ENCODE data around the gene NPBWR2. TPM values are rescaled to one million over a fixed set of nuclear protein-coding genes. Genes with fewer than 3 reads are reported as not detected.
A peak's percentile ranks its signal among the peaks of the same experiment; 100 is the strongest.

The NPBWR2 gene
- total RNA-seq (not detected), polyA plus RNA-seq (not detected)
- long read RNA-seq, donor 1, result 0 reads
- long read RNA-seq, donor 2, result 0 reads

GRCh38 chr20:64106981-64107735 is at the start of gene NPBWR2:
TSS of gene NPBWR2 (minus strand) at chr20:64107565. CDS start at chr20:64106831, 734 bp downstream.
- DNase-seq, result peak; percentile 8 to 42
- H3K27me3 ChIP-seq (ENCODE audit: insufficient read depth in 3 of 3, low read length in 2 of 3), result peaks cover 0 to 34% (median 19%) of the 10 kb centered on the region in 3 donors
- no peaks in the 10 kb centered on the region for H3K9me3 ChIP-seq
- intact Hi-C loops (cut with DNase I), result no loop called here
- H3K36me3 ChIP-seq (ENCODE audit: insufficient read depth in 1 of 2, low read depth in 1 of 2), result no peaks in the 10 kb centered on the region
- ATAC-seq, result no peak
- no peak for TF ChIP-seq CTCF (IDR thresholded peaks at IDR 0.05)
- no peak within 1 kb of the TSS for H3K27ac ChIP-seq
- H3K4me3 ChIP-seq, result no peak within 1 kb of the TSS
- WGBS, 3 donors, result 42 to 54% (median 43%) methylated on average over 20 to 22 of the region's 22 CpGs
- peaks cover 4% of the 10 kb centered on the region for H3K4me1 ChIP-seq

GRCh38 chr20:64156136-64156885 is 48.9 kb upstream of the NPBWR2 start:
- H3K9me3 ChIP-seq, result no peaks in the 10 kb centered on the region
- H3K4me3 ChIP-seq, result no peak overlapping the region
- no peak for ATAC-seq
- 42 to 54% (median 42%) methylated on average over 9 of the region's 9 CpGs for WGBS, 3 donors
- H3K4me1 ChIP-seq, result no peaks in the 10 kb centered on the region
- TF ChIP-seq CTCF (IDR thresholded peaks at IDR 0.05), result no peak
- no peaks in the 10 kb centered on the region for H3K36me3 ChIP-seq (ENCODE audit: insufficient read depth in 1 of 2, low read depth in 1 of 2)
- DNase-seq, result no peak
- no peak overlapping the region for H3K27ac ChIP-seq
- peaks cover 0 to 40% (median 19%) of the 10 kb centered on the region in 3 donors for H3K27me3 ChIP-seq (ENCODE audit: insufficient read depth in 3 of 3, low read length in 2 of 3)
- intact Hi-C loops (cut with DNase I), result no loop called here

GRCh38 chr20:64155258-64156135 is 48.1 kb upstream of the NPBWR2 start:
- no peak for TF ChIP-seq CTCF (IDR thresholded peaks at IDR 0.05)
- intact Hi-C loops (cut with DNase I), result no loop called here
- no peaks in the 10 kb centered on the region for H3K9me3 ChIP-seq
- H3K27ac ChIP-seq, result no peak overlapping the region
- no peaks in the 10 kb centered on the region for H3K36me3 ChIP-seq (ENCODE audit: insufficient read depth in 1 of 2, low read depth in 1 of 2)
- 61 to 68% (median 66%) methylated on average over 22 of the region's 22 CpGs for WGBS, 3 donors
- no peaks in the 10 kb centered on the region for H3K4me1 ChIP-seq
- ATAC-seq, result no peak
- H3K4me3 ChIP-seq, result no peak overlapping the region
- DNase-seq, result no peak
- peaks cover 0 to 32% (median 12%) of the 10 kb centered on the region in 3 donors for H3K27me3 ChIP-seq (ENCODE audit: insufficient read depth in 3 of 3, low read length in 2 of 3)

- Histone ChIP-seq H3K27ac (no peak overlapping the region), H3K4me3 (no peak overlapping the region), H3K9me3 (no peaks in the 10 kb centered on the region), H3K4me1 (no peaks in the 10 kb centered on the region), H3K27me3 (ENCODE audit: insufficient read depth in 3 of 3, low read length in 2 of 3) (peaks cover 0 to 24% (median 12%) of the 10 kb centered on the region in 3 donors), H3K36me3 (ENCODE audit: insufficient read depth in 1 of 2, low read depth in 1 of 2) (no peaks in the 10 kb centered on the region)
- ATAC-seq (no peak), DNase-seq (no peak)
- TF ChIP-seq CTCF (IDR thresholded peaks at IDR 0.05), result no peak
- 49 to 67% (median 52%) methylated on average over 9 of the region's 9 CpGs for WGBS, 3 donors
- intact Hi-C loops (cut with DNase I), result no loop called here
Observed at GRCh38 chr20:64154590-64155257, 47.4 kb upstream of the NPBWR2 start.

All from psoas muscle (tissue), 8 donors.